ENCODE data around the gene TACR2.
A peak's percentile ranks its signal among the peaks of the same experiment; 100 is the strongest.

Gene TACR2

DNA sequence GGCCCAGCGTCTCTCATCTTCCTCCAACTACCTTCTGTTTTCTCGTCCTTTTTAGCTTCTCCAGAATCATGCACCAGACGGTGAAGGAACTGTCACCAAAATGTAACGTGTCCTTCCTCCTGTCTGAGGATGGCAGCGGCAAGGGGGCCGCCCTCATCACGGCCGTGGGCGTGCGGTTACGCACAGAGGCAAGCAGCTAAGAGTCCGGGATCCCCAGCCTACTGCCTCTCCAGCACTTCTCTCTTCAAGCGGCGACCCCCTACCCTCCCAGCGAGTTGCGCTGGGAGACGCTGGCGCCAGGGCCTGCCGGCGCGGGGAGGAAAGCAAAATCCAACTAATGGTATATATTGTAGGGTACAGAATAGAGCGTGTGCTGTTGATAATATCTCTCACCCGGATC, 15.8 kb downstream of the TACR2 start:
- no peak for DNase-seq

DNA sequence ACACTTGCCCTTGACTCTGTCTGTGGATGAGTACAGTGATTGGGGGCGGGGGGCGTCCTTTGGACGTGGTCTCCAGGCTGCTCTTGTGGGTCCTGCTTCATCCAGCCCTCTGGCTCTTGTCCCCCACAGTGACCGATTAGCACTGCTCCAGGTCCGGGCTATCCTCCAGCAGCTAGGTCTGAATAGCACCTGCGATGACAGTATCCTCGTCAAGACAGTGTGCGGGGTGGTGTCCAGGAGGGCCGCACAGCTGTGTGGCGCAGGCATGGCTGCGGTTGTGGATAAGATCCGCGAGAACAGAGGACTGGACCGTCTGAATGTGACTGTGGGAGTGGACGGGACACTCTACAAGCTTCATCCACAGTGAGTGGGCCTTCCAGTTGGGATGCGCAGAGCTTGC, 18.3 kb downstream of the TACR2 start:
- no peak for DNase-seq

DNA sequence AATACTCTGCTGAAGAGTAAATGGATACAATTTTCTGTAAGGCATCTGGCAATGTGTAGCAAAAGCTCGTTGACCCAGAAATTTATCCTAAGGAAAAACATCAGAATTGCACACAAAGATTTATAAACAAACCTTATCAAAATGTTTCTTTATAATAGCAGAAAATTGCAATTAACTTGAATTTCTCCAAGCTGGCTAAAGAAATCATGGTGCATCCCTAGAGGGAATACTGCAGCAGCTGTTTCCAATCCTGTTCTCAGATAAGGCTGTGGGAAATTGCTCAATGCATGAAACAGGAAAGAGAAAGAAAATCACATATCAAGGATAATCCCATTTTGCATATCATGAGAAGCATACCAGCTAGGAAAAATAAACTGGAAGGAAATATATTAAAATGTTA, 18.7 kb downstream of the TACR2 start:
- no peak for DNase-seq

DNA sequence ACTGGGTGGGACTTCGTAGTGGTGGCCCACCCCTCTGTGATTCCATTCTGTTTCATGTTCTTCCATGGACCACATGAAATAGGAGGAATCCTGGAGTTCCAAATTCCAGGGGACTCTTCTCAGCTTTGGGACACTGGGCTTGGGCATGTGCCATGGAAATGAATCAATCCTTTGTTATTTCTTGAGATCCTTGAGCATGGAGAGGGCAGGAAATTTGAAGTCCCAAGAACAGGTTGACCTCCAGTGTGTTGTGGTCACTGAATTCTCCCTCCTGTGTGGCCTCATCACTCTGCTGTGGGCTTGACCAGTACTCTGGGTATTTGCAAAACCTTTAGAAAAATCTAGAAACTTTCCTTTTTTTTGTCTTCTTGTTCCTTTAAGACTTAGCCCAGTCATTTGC, 22.7 kb downstream of the TACR2 start:
- DNase-seq = no peak

DNA sequence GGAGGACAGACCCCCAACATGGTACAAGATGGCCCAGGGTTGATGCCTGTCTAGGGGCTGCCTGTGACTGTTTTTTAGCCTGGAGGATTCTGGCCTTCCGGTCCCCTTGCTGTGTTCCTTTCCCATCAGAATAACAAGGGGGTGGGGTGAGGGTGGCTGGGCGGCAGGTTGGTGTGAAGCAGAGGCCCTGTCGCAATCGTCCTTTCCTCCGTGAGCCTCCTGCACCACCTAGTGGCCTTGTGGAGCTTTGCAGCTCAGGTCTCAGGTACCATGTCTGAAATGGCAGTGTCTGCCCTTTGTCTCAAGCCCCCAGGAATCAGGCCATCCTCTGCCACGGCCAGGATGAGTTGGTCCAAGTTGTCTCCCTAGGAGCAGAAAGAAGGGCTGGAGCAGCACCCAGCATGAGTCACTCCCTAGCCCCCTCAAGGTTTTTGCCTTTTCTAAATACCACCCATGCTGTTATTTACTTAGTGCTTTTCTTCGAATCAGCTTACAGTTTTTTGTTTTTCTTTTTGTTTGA, 24.2 kb downstream of the TACR2 start:
- DNase-seq = peak; percentile 72

DNA sequence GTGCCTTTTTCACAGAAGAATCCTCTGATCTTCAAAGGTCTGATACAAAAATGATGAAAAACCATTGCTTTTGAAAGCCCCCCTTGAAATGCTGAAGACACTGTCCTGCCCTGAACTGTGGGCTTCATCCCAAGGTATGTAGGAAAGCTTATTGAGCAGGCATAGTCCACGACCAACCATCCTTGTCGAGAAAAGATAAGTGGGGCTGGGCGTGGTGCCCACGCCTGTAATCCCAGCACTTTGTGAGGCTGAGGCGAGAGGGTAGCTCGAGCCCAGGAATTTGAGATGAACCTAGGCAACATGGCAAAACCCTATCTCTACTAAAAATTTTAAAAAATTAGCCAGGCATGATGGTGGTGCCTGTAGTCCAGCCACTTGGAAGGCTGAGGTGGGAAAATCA, 25.6 kb downstream of the TACR2 start:
- no peak for DNase-seq

DNA sequence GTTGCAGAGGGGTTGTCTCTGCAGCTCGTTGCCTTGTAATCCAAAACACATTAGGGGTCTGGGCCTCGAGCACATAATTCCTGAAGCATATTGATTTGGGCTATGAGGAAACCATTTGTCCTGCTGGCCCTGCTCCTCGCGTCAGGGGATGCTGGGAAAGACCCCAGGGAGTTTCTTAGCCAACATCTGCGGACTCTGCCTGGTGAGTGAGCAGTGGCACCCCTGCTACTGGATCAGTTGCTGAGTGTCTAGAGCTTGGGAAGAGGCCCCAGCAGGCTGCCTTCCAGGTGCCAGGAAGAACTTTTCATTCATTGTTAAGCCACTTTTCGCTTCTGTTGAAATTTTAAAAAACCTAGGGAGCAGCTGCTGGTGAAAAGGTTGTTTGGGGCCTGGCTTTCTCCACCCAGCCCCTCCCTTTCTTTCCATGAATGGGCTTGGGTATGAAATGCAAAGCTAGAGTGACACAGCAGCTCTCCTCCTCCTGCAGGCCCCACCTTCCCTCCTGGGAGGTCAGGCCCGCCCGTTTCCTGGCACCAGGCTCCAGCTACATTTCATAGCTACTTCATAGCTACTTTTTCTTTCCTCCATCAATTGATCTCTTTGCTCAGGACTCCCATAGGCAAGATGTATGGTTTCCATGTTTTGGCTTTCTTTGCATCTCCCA, 26.8 kb downstream of the TACR2 start:
- no peak for DNase-seq

DNA sequence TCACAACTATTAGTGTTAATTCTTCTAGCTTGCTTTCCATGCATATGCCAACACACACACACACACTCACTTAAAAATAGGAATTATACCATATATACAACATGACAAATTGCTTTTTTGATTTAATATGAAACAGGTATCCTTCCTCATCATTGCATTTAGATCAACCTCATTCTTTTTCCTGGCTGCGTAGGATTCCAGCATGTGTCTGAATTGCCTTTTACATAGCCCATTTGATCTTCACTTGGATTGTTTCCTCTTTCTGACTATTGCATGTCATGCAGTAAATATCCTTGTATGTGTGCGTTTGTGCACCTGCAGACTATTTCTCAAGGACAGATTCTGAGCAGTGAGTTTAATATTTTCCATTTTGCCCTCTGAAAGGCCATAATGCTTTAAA, 28.2 kb downstream of the TACR2 start:
- DNase-seq = no peak

DNA sequence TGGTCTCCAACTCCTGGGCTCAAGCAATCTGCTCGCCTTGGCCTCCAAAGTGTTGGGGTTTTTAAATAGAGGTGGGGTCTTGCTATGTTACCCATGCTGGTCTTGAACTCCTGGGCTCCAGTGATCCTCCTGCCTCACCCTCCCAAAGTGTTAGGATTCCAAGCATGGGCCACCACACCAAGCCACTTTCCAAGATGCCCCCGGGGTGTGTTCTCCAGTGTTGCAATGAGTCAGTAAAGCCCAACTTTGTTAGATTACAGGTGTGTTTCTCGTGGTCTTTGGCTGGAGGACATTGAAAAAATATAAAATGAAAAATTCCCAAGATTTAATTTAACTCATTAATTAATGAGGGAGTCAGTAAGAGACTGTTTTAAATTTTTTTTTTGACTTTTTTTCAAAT, 29.2 kb downstream of the TACR2 start:
- DNase-seq = no peak

DNA sequence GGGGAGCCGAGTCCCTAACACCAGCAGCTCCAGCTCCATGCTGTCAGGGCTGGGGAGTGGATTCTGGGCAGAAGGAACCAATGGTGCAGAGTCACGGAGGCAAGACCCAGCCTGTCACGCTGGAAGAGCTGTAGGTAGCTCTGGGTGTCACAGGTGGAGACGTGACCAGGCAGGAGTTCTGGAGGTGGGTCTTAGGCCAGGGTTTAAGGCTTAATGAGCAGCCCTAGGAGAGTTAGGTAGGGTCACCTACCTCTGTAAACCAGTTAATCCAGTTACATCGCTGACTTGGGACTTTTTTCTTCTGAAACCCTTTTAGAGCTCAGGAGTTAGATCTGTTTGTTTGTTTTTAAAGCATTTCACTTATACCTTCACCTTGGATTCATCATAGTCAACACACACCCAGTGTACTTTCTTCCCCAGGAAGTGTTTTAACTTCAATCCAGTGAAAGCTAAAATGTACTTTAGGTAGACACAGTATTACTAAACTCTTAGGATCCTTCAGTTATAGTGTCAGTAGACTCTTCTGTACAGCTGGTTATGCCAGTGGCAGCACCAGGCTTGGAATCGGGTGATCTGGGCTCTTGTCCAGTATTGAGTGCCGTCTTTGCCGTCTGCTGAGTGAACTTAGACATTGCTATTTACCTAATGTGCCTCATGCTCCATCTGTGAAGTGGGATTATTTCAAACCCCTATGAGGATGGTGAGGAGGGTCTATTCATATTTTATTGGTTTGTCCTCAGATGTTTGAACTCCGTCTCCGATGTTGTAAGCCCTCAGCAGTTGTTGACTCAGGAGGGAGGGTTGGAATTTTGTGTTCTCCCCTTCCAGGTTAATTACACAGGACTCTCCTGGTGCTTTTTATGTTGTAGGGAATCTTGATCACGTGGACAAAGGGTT, 31.0 kb downstream of the TACR2 start:
- DNase-seq = no peak

DNA sequence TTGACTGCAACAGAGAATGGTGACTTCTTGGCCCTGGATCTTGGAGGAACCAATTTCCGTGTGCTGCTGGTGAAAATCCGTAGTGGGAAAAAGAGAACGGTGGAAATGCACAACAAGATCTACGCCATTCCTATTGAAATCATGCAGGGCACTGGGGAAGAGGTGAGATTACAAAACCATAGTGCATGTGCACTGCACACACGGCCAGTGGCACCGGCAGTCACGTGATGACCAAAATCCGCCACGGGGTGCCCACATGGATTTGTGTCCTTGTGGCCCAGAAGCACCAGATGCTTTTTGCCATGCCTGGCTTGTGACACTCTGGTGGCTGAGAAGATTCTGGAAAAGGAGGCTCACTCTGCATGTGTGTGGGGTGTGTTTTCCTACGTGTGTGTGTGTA, 32.4 kb downstream of the TACR2 start:
- no peak for DNase-seq

DNA sequence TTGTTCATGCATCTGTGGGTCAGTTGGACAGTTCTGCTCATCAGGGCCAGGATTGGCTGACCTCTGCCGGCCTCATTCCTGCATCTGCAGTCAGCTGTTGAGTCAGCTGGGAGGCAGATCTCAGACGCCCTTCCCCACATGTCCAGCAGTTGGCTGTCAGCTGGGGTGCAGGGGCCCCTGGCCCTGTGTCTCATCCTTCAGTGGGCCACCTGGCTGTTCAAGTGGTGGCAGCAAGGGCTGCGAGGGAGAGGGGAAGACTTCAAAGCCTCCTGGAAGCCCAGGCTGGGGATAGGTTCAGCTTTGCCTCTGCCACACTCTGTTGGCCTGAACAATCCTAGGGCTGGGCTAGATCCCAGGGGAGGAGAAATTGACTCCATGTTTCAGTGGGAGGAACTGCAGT, 33.2 kb downstream of the TACR2 start:
- DNase-seq = no peak

DNA sequence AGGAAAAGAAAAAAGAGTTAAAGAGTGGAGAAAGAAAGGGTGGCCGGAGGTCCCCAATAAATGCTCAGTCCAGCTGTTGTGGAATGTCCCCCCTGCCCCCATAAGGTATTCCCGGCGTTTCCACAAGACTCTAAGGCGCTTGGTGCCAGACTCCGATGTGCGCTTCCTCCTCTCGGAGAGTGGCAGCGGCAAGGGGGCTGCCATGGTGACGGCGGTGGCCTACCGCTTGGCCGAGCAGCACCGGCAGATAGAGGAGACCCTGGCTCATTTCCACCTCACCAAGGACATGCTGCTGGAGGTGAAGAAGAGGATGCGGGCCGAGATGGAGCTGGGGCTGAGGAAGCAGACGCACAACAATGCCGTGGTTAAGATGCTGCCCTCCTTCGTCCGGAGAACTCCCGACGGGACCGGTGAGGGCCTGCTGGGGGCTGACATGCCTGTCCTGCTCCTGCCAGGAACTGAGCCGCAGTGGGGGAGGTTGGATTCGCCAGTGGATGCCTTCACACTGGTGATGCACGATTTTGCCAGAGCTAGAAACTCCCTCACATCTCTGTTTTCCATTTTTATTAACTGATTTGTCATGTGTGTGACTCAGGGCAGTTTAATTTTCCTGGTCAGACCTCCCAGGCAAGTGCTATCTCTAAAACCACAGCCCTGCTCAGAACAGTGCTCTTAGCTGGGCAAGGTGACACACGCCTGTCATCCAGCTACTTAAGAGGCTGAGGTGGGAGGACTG, 34.2 kb downstream of the TACR2 start:
- no peak for DNase-seq

DNA sequence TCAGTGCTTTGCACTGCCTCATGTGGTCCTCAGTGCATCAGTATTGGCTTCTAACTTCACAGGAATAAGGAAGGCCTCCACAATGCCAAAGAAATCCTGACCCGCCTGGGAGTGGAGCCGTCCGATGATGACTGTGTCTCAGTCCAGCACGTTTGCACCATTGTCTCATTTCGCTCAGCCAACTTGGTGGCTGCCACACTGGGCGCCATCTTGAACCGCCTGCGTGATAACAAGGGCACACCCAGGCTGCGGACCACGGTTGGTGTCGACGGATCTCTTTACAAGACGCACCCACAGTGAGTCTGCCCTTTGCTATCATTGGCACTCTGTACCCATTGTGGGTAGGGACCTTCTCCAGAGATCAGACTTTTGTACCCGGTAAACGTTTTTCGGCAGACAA, 36.9 kb downstream of the TACR2 start:
- no peak for DNase-seq

DNA sequence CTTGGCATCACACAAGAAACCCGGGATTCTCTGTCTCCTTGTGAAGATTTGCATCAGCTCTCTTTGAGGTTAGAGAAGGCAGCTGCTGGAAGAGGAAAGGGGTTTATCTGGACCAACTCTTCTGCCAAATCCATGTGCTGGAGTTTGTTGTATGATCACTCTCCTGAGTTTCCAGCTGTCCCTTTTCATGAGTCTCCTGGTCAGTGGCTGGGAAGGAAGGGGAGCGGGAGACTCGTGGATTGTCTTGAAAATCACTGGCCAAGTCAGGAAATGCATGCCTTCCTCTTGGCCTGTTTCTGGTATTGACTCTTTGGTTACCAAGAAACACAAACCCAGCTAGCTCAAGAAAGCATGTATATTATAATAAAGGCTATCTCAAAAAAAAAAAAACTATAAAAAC, 38.8 kb downstream of the TACR2 start:
- no peak for DNase-seq

DNA sequence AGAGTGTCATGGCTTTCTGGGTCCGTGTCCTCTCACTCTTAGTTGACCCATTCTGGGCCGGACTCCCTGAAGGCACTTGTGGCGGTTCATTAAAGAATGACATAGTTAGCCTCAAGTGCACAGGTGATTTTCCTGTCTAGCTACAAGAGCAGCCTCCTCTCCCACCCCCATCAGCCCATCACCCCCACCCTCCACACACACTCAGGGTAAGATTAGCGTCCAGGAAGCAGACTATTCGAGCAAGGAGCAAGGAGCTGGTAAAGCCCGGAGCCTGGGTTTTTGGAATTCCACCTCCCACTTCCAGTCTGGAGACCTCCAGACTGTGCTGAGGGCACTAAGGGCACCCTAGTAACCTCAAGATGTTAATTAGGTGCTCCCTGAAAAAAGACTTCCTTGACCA, 39.5 kb downstream of the TACR2 start:
- no peak for DNase-seq

DNA sequence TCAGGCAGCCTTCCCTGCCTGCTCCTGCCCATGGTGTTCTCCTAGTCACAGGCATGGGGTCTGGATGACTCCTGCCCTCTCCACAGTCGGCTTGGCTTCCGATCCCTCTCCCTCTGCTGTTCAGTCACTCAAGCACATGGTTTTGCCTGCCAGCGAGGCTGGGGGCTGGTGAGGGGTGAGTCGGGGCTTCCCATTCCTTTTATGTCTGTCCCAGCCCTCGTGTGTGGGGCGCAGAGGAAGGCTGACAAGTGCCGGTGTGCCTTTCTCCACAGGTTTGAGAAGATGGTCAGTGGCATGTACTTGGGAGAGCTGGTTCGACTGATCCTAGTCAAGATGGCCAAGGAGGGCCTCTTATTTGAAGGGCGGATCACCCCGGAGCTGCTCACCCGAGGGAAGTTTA, 40.1 kb downstream of the TACR2 start:
- no peak for DNase-seq

DNA sequence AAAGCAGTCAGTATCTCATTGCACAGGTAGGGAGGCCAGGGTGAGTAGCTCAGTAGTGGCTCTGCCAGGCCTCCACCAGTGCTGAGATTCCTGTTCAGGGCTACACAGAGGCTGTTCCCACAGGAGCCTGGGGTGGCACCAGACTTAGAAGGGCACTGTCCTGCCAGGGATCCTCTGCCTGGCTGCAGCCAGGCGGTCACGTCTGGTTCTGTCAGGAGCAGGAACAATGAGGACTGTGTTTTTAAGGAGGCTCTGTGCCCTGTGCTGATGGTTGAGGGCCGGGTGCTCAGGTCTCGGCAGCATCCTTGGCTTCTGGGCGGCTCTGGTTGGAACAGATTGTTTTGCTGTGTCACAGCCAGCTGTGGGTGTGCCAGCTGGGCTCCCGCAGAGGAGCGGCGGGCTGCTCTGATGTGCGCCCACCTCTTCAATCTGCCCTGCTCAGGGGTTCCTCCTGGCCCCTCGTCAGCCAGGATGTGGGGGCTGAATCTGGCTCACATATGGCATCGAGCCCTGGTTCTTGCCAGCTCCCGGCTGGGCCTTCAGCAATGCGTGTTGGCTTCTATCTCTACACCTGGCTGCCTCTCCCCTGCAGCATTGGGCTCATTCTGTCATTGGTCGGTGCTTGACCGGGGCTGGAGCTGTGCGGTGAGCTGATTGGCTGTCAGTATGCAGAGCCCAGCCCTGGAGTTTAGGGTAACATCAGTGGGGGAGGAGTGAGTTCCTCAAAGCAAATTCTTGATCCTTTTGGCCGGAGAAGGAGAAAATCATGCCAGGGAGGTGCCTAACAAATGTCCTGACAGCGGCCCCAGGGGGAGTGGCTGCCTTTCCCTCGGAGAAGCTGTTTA, 41.2 kb downstream of the TACR2 start:
- DNase-seq = no peak

DNA sequence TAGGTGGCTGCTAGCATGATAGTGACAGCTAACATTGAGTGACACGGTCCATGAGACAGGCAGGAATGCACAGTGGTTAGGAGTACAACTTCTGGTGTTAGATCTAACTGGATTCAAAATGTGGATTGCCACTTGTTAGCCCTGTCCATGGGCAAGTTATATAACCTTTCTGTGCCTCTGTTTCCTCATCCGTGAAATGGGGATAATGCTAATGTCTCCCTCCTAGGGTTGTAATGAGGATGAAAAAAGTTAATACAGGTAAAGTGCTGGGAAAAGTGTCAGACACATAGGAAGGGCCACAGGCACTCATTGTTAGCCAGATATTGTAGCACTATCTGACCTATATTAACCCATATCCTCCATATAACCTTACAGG, 41.8 kb downstream of the TACR2 start:
- DNase-seq = no peak

DNA sequence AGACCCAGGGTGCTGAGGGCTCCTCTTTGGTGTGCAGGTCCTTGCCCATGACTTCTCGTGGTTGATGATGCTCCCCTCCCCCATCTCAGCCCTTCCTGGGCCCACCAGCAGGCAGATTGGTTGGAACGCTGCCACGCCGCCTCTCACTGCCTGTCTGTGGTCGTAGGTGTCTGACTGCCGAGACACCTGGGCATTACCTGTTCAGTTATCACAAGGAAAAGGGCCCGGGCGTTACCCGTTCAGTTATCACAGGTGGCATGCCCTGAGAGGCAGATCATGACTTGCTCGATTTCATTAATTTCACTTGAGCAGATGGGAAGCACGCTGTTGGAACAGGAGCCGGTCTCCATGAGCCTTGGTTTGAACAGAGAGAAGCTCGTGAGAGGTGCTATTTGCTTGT, 42.5 kb downstream of the TACR2 start:
- DNase-seq = no peak

DNA sequence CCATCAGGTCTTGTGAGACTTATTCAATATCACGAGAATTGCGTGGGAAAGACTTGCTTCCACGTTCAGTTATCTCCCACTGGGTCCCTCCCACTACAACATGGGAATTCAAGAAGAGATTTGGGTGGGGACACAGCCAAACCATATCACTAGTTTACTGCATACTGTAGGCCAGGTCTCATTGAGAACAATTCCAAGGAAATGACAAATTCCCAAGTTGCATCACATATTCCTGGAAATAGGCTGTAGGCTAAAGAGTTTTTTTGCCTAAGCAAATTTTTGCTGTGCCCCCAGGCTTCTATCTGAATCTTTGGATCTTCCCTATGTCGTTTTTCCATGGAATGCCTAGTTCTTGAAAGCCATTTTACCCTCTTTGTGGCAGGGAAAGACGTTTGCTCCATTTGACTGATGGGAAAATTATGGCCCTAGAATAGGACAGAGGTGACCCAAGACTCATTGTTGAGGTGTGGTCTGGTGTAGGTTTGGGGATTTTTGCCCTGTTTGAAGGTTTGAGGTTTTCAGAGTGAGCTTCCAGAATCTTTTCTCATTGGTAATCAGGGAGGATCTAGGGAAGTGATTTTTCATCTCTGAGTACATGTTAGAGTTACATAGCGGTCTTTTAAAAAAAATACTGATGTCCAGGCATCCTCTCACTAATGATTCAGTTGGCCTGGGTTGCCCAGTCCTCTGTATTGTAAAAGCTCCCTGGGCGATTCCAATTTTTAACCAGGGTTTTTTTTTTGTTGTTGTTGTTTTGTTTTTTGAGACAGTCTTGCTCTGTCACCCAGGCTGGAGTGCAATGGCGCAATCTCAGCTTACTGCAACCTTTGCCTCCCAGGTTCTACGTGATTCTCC, 44.4 kb downstream of the TACR2 start:
- DNase-seq = no peak

DNA sequence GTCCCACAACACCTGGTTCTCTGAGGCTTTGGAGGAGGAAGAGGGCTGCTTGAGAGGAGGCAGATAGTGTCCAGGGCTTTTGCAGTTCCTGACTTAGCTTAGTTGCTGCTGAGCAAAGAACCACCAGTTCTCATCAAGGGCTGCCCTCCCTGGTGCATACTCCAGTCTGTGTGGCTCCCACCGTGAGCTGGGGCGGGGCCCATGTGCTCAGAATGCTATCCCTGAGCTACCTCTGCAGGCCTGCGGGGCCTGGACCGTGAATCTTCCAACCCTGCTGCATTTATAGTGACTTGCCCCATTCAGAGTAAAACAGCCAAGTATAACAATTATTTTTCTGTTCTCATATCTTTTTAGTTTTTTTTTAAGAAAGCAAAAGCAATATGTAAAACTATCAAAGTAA, 49.2 kb downstream of the TACR2 start:
- DNase-seq = no peak

Measured in effector CD4-positive, alpha-beta T cell (primary cell).